GM12878 (cell line): ENCODE measurements around the gene PRC1. TPM values are rescaled to one million over a fixed set of nuclear protein-coding genes. Genes with fewer than 3 reads are reported as not detected.

Experiments
- ATAC-seq: fragments of 200-7000 bp; cut with Tn5 transposase; 3 replicates; pipeline ENCODE4 v1.9.1; 2020; ENCODE audit warnings: mild to moderate bottlenecking, moderate library complexity
- BruUV-seq: library from RNA; stranded (reverse); fragments of 400-500 nt; replicated peaks from 2 replicates; lab custom pipeline; 2021; lab: Mats Ljungman, UMichigan
- CTCF ChIA-PET: fragments of 300-600 bp; sonication (Branson Sonifier 250); formaldehyde crosslinking; extraction: SDS; loops from one replicate; lab custom pipeline; 2021; ENCODE audit warnings: inconsistent platforms; lab: Yijun Ruan, JAX
- POLR2A ChIA-PET: fragments of 350-600 bp; formaldehyde crosslinking; extraction: SDS; loops from one replicate; lab custom pipeline; 2021; ENCODE audit warnings: inconsistent platforms; lab: Charles Lee
- RAD21 ChIA-PET: fragments of 300-600 bp; sonication (Branson Sonifier 250); formaldehyde crosslinking; loops from one replicate; lab custom pipeline; 2023; ENCODE audit warnings: antibody characterized with exemption; ENCODE audit not compliant: unreplicated experiment; lab: Charles Lee
- SMC1A ChIA-PET: fragments of 300-600 bp; sonication (Branson Sonifier 250); formaldehyde crosslinking; loops from one replicate; lab custom pipeline; 2023; ENCODE audit not compliant: unreplicated experiment, uncharacterized antibody; lab: Charles Lee
- DNase-seq: peaks from one replicate; pipeline ENCODE4 v3.0.0-alpha.2; 2011; ENCODE audit warnings: low read depth, low spot score
- FAIRE-seq: peaks from 3 replicates; lab custom pipeline; 2011; peaks lifted over from hg19 to GRCh38; lab: Jason Lieb, UNC
- H2AFZ ChIP-seq: 2 replicates; pipeline ENCODE4 v1.6.0; 2011; ENCODE audit warnings: low read depth, low read length, control low read depth; ENCODE audit not compliant: control insufficient read depth
- H3K27ac ChIP-seq: 2 replicates; pipeline ENCODE4 v1.5.1; 2011; ENCODE audit warnings: control low read depth; ENCODE audit not compliant: control insufficient read depth, insufficient read depth
- H3K27me3 ChIP-seq, 2 experiments: replicated peaks in 1 of 2; 2 replicates each; pipeline versions ENCODE4 v1.6.0 to v1.6.1; 2011; ENCODE audit warnings: low read length in 1 of 2; ENCODE audit not compliant: control insufficient read depth in 2 of 2, insufficient read depth in 2 of 2
- H3K36me3 ChIP-seq, 2 experiments: 2 replicates each; pipeline ENCODE4 v1.5.1; 2011; ENCODE audit warnings: low read length in 1 of 2; ENCODE audit not compliant: control insufficient read depth in 2 of 2, insufficient read depth in 2 of 2
- H3K4me1 ChIP-seq: 2 replicates; pipeline ENCODE4 v1.6.1; 2011; ENCODE audit warnings: mild to moderate bottlenecking, low read length, moderate library complexity, mixed read lengths; ENCODE audit not compliant: control insufficient read depth, insufficient read depth
- H3K4me2 ChIP-seq: 2 replicates; pipeline ENCODE4 v1.6.0; 2011; ENCODE audit warnings: control low read depth; ENCODE audit not compliant: control insufficient read depth, insufficient read depth
- H3K4me3 ChIP-seq: fragments of 200-600 bp; sonication (generic); 2 replicates; pipeline ENCODE4 v1.5.1; 2016
- H3K79me2 ChIP-seq: 2 replicates; pipeline ENCODE4 v1.6.0; 2011; ENCODE audit warnings: low read length; ENCODE audit not compliant: control insufficient read depth, insufficient read depth
- H3K9ac ChIP-seq: 2 replicates; pipeline ENCODE4 v1.8.0; 2011; ENCODE audit warnings: low read length, control low read depth, mixed read lengths; ENCODE audit not compliant: control insufficient read depth, insufficient read depth
- H3K9me3 ChIP-seq: replicated peaks from 3 replicates; pipeline ENCODE4 v1.5.1; 2011; ENCODE audit warnings: mild to moderate bottlenecking, low read length; ENCODE audit not compliant: control insufficient read depth, insufficient read depth
- H4K20me1 ChIP-seq: 2 replicates; pipeline ENCODE4 v1.6.0; 2011; ENCODE audit not compliant: control insufficient read depth, insufficient read depth
- CREM ChIP-seq: IDR thresholded peaks from 2 replicates; pipeline ENCODE4 v1.6.1; 2014; ENCODE audit warnings: antibody characterized with exemption, low read depth
- IKZF1 ChIP-seq: fragments of 450-650 bp; conservative IDR thresholded peaks from 2 replicates; pipeline ENCODE4 v1.6.1; 2017; ENCODE audit warnings: antibody characterized with exemption, mild to moderate bottlenecking
- IKZF2 ChIP-seq, 2 experiments: fragments of 450-650 bp; IDR thresholded peaks; 2 replicates each; pipeline ENCODE4 v1.6.1; 2017; ENCODE audit warnings: mild to moderate bottlenecking in 2 of 2, moderate library complexity in 2 of 2
- PKNOX1 ChIP-seq: fragments of 450-650 bp; IDR thresholded peaks from 2 replicates; pipeline ENCODE4 v1.6.1; 2016; ENCODE audit warnings: mild to moderate bottlenecking
- WGBS: methylation state at CpG from one replicate; pipeline ENCODE4 v1.1.6; 2016; ENCODE audit warnings: low lambda C conversion rate; ENCODE audit not compliant: insufficient replicate concordance, insufficient coverage; ENCODE audit errors: missing lambda C conversion rate; 5-methylcytosine and 5-hydroxymethylcytosine counted together
- in situ Hi-C: fragments of 300-500 bp; cut with MboI; formaldehyde crosslinking; loops from 9 replicates; pipeline ENCODE4 v1.14.3; 2018; ENCODE audit warnings: mixed read lengths
- intact Hi-C: fragments of 100-400 bp; cut with micrococcal nuclease; formaldehyde crosslinking; loops from one replicate; pipeline ENCODE4 v1.14.2; 2022; ENCODE audit not compliant: unreplicated experiment
- polyA plus RNA-seq, 11 experiments: library from polyadenylated mRNA; depleted of rRNA in 4 of 11; unstranded in 6 of 11; stranded (reverse) in 5 of 11; fragments of >200 nt; fragmentation: Nextera tagmentation in 4 of 11; fragmentation: Illumina TruSeq in 1 of 11; extraction: Ambion mirVana in 4 of 11; extraction: Trizol in 1 of 11; gene quantifications; 1 replicate in 1 of 11; 2 replicates in 10 of 11; pipeline versions ENCODE4 v1.2.1 to v1.2.3, GENCODE V29; 2011 to 2016; ENCODE audit warnings: inconsistent platforms in 2 of 11, missing spikeins in 2 of 11, low read depth in 1 of 11
- total RNA-seq, 4 experiments: library from RNA; depleted of rRNA in 3 of 4; stranded (reverse); fragments of >200 nt in 3 of 4; fragmentation: Illumina TruSeq in 1 of 4; extraction: Trizol in 1 of 4; gene quantifications; 2 replicates each; pipeline versions ENCODE4 v1.2.1 to v1.2.3, GENCODE V29; 2013 to 2021

PRC1 gene
- total and polyA plus RNA-seq, 10 of the 15 experiments (the other 5 are each of a cell fraction or from before 2014, with no cell fraction given) = 100 to 241 (median 131) TPM

GRCh38 chr15:90988296-90988695, 6.0 kb downstream of the PRC1 start:
- FAIRE-seq (no peak), DNase-seq (no peak), ATAC-seq (peak; percentile 42)
- Histone ChIP-seq H3K36me3 (peaks cover 3 to 8% of the 10 kb centered on the region in 2 experiments), H3K79me2 (peaks cover 94% of the 10 kb centered on the region), H3K9me3 (no peaks in the 10 kb centered on the region), H3K9ac (peak overlapping the region; percentile 29; the same call in 1 of the 2 replicates), H3K27ac (peak overlapping the region; percentile 47), H4K20me1 (no peaks in the 10 kb centered on the region), H3K4me1 (peaks cover 29% of the 10 kb centered on the region), H2AFZ (peak overlapping the region; percentile 6), H3K4me3 (peak overlapping the region; percentile 42), H3K27me3 (no peaks in the 10 kb centered on the region), H3K4me2 (peak overlapping the region; percentile 91)
- whole genome bisulfite sequencing = 49% methylated on average over 6 of the region's 6 CpGs
- BruUV-seq = no TSS peak
- CTCF ChIA-PET = interaction anchor here (0.7 to 4.0 kb wide), 4 partner anchors 32 to 56 kb away, joined by 4 to 23 read pairs (median 16); partner anchors contain the start of genes HDDC3, RCCD1 and VPS33B
- in situ Hi-C loops (loop anchor here (25.0 kb wide), 1 partner anchor 1999 kb away; no protein-coding TSS in a partner anchor), intact Hi-C loops (loop anchor here (10.0 kb wide), 1 partner anchor 287 kb away; no protein-coding TSS in a partner anchor)
- POLR2A ChIA-PET = interaction anchor here (1.3 to 4.5 kb wide), 2 partner anchors 11 to 32 kb away, joined by 8 to 26 read pairs; partner anchors contain the start of gene RCCD1
- SMC1A ChIA-PET = interaction anchor here (0.7 to 2.3 kb wide), 4 partner anchors 45 to 85 kb away, joined by 3 to 8 read pairs (median 6); partner anchors contain the start of genes HDDC3, MAN2A2 and UNC45A
- TF ChIP-seq IKZF1 = peak; percentile 50
- TF ChIP-seq CREM = no peak
- peak; percentile 36; a peak in 3 of 4 replicates for TF ChIP-seq IKZF2 (IDR thresholded peaks at IDR 0.05)
- peak; percentile 29; the same call in 1 of the 2 replicates for TF ChIP-seq PKNOX1
- RAD21 ChIA-PET = interaction anchor here (1.4 to 1.6 kb wide), 2 partner anchors 54 to 56 kb away, joined by 4 to 5 read pairs; partner anchors contain the start of genes HDDC3 and UNC45A
